Neutrophil (primary cell): ENCODE results near the gene RNU4-1.
A peak's percentile ranks its signal among the peaks of the same experiment; 100 is the strongest.

ENCODE experiments used
- H3K27ac ChIP-seq: fragments of 200-600 bp; sonication (generic); 2 replicates; pipeline ENCODE4 v1.5.1; 2016; ENCODE audit warnings: mild to moderate bottlenecking, moderate library complexity
- H3K27me3 ChIP-seq: fragments of 200-600 bp; sonication (generic); 2 replicates; pipeline ENCODE4 v1.6.0; 2016; ENCODE audit warnings: mild to moderate bottlenecking
- H3K36me3 ChIP-seq: fragments of 200-600 bp; sonication (generic); 2 replicates; pipeline ENCODE4 v1.5.1; 2017
- H3K4me1 ChIP-seq, 2 experiments: fragments of 200-600 bp in 1 of 2; sonication (generic) in 1 of 2; 1 replicate in 1 of 2; 2 replicates in 1 of 2; pipeline versions ENCODE4 v1.5.1 to v1.6.1; 2013 to 2016; ENCODE audit warnings: low read depth in 1 of 2, low read length in 1 of 2, mild to moderate bottlenecking in 1 of 2, moderate library complexity in 1 of 2; ENCODE audit not compliant: control insufficient read depth in 1 of 2, insufficient read depth in 1 of 2
- H3K4me3 ChIP-seq, 2 experiments: fragments of 200-600 bp in 1 of 2; sonication (generic) in 1 of 2; 1 replicate in 1 of 2; 2 replicates in 1 of 2; pipeline ENCODE4 v1.5.1; 2013 to 2016; ENCODE audit warnings: low read depth in 1 of 2, low read length in 1 of 2, mild to moderate bottlenecking in 1 of 2, moderate library complexity in 1 of 2
- H3K9me3 ChIP-seq: fragments of 200-600 bp; sonication (generic); 2 replicates; pipeline ENCODE4 v1.5.1; 2016
- TF ChIP-seq, protein P1 (sequence below): fragments of 200-600 bp; sonication (generic); IDR thresholded peaks from 2 replicates; pipeline ENCODE4 v1.5.1; 2016; ENCODE audit warnings: antibody characterized with exemption

The RNU4-1 gene

GRCh38 chr12:120323772-120324171 is 30.7 kb upstream of the RNU4-1 start:
- H3K4me3 ChIP-seq, result no peak overlapping the region
- H3K36me3 ChIP-seq, result no peaks in the 10 kb centered on the region
- H3K4me1 ChIP-seq, result peaks cover 5 to 7% of the 10 kb centered on the region in 2 experiments
- no peak overlapping the region for H3K27ac ChIP-seq
- TF ChIP-seq, protein P1, sequence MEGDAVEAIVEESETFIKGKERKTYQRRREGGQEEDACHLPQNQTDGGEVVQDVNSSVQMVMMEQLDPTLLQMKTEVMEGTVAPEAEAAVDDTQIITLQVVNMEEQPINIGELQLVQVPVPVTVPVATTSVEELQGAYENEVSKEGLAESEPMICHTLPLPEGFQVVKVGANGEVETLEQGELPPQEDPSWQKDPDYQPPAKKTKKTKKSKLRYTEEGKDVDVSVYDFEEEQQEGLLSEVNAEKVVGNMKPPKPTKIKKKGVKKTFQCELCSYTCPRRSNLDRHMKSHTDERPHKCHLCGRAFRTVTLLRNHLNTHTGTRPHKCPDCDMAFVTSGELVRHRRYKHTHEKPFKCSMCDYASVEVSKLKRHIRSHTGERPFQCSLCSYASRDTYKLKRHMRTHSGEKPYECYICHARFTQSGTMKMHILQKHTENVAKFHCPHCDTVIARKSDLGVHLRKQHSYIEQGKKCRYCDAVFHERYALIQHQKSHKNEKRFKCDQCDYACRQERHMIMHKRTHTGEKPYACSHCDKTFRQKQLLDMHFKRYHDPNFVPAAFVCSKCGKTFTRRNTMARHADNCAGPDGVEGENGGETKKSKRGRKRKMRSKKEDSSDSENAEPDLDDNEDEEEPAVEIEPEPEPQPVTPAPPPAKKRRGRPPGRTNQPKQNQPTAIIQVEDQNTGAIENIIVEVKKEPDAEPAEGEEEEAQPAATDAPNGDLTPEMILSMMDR, result no peak
- no peaks in the 10 kb centered on the region for H3K27me3 ChIP-seq
- no peaks in the 10 kb centered on the region for H3K9me3 ChIP-seq

- peaks cover 21 to 24% of the 10 kb centered on the region in 2 experiments for H3K4me1 ChIP-seq
- no peak overlapping the region for H3K27ac ChIP-seq
- TF ChIP-seq, protein P1, result no peak
- no peaks in the 10 kb centered on the region for H3K9me3 ChIP-seq
- H3K4me3 ChIP-seq, result no peak overlapping the region
- no peaks in the 10 kb centered on the region for H3K36me3 ChIP-seq
- no peaks in the 10 kb centered on the region for H3K27me3 ChIP-seq
These were observed 28.6 kb upstream of the RNU4-1 start for GRCh38 chr12:120321382-120322202.

- Histone ChIP-seq H3K36me3 (no peaks in the 10 kb centered on the region), H3K4me1 (peaks cover 16 to 17% of the 10 kb centered on the region in 2 experiments), H3K9me3 (no peaks in the 10 kb centered on the region), H3K27ac (peak overlapping the region; percentile 79), H3K27me3 (no peaks in the 10 kb centered on the region), H3K4me3 (peak overlapping the region; percentile 62 to 68)
- TF ChIP-seq, protein P1, result no peak
These were observed 24.4 kb upstream of the RNU4-1 start for GRCh38 chr12:120317224-120318105.

DNA sequence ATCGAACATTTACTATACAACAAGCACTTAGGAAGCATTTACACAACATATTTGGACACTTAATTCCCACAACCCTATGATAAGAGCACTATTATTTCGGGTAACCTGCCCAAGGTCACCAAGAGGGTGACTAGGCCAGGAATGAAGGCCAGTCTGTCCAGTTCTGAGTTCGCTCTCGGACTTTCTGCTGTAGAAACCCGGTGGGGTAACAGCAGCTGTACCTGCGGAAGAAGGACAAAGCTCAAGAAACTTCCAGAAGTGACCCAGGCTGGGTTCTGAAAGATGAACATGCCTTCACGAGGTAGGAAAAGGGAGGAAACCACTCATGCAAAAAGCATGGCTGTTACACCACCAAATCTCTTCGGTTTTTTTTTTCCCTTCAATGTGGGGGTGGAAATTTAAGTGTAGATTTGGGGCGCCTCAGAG is 23.8 kb upstream of the RNU4-1 start:
- peaks cover 16 to 17% of the 10 kb centered on the region in 2 experiments for H3K4me1 ChIP-seq
- TF ChIP-seq, protein P1, result no peak
- peak overlapping the region; percentile 62 to 68 for H3K4me3 ChIP-seq
- no peaks in the 10 kb centered on the region for H3K27me3 ChIP-seq
- H3K27ac ChIP-seq, result peak overlapping the region; percentile 79
- no peaks in the 10 kb centered on the region for H3K36me3 ChIP-seq
- no peaks in the 10 kb centered on the region for H3K9me3 ChIP-seq

GRCh38 chr12:120314220-120314619 is 21.2 kb upstream of the RNU4-1 start:
- TF ChIP-seq, protein P1, result no peak
- Histone ChIP-seq H3K4me1 (peaks cover 16 to 17% of the 10 kb centered on the region in 2 experiments), H3K36me3 (no peaks in the 10 kb centered on the region), H3K9me3 (no peaks in the 10 kb centered on the region), H3K27me3 (no peaks in the 10 kb centered on the region), H3K27ac (no peak overlapping the region), H3K4me3 (no peak overlapping the region)
